Neural progenitor cell (in vitro differentiated cells): ENCODE measurements around the gene NARF. TPM values are rescaled to one million over a fixed set of nuclear protein-coding genes. Genes with fewer than 3 reads are reported as not detected.

Experiments
- DNase-seq: peaks from one replicate; pipeline ENCODE4 v3.0.0-alpha.2; 2016; ENCODE audit warnings: low spot score
- H2AFZ ChIP-seq: fragments of 200-600 bp; sonication (generic); replicated peaks from 2 replicates; pipeline ENCODE4 v1.6.1; 2016; ENCODE audit warnings: antibody characterized with exemption
- H3F3A ChIP-seq: fragments of 200-600 bp; sonication (generic); 2 replicates; pipeline ENCODE4 v1.6.1; 2016; ENCODE audit warnings: antibody characterized with exemption, low read depth
- H3K27ac ChIP-seq: fragments of 200-600 bp; sonication (generic); 2 replicates; pipeline ENCODE4 v1.5.1; 2016; ENCODE audit warnings: mild to moderate bottlenecking
- H3K27me3 ChIP-seq: fragments of 200-600 bp; sonication (generic); 2 replicates; pipeline ENCODE4 v1.6.1; 2016; ENCODE audit warnings: mild to moderate bottlenecking, moderate library complexity
- H3K36me3 ChIP-seq: fragments of 200-600 bp; sonication (generic); 2 replicates; pipeline ENCODE4 v1.5.1; 2016
- H3K4me1 ChIP-seq: fragments of 200-600 bp; sonication (generic); 2 replicates; pipeline ENCODE4 v1.6.1; 2016; ENCODE audit warnings: mixed run types
- H3K4me2 ChIP-seq: fragments of 200-600 bp; sonication (generic); 2 replicates; pipeline ENCODE4 v1.6.1; 2016
- H3K4me3 ChIP-seq: fragments of 200-600 bp; sonication (generic); 2 replicates; pipeline ENCODE4 v1.5.1; 2016
- H3K79me2 ChIP-seq: fragments of 200-600 bp; sonication (generic); 2 replicates; pipeline ENCODE4 v1.6.1; 2016; ENCODE audit warnings: low read depth
- H3K9ac ChIP-seq: fragments of 200-600 bp; sonication (generic); 2 replicates; pipeline ENCODE4 v1.6.1; 2016
- H3K9me3 ChIP-seq: fragments of 200-600 bp; sonication (generic); 2 replicates; pipeline ENCODE4 v1.5.1; 2016; ENCODE audit warnings: low read depth
- H4K20me1 ChIP-seq: fragments of 200-600 bp; sonication (generic); 2 replicates; pipeline ENCODE4 v1.6.1; 2016; ENCODE audit warnings: low read depth
- H3K27ac Mint-ChIP-seq: 3 replicates; pipeline ENCODE4 v1.8.0; 2021; ENCODE audit warnings: mixed read lengths
- H3K27me3 Mint-ChIP-seq: 2 replicates; pipeline ENCODE4 v1.8.0; 2022; ENCODE audit warnings: low read depth, mild to moderate bottlenecking, inconsistent platforms, moderate library complexity, mixed read lengths; ENCODE audit not compliant: insufficient read depth
- H3K36me3 Mint-ChIP-seq: 3 replicates; pipeline ENCODE4 v1.8.0; 2021; ENCODE audit warnings: mixed read lengths
- H3K4me1 Mint-ChIP-seq: 3 replicates; pipeline ENCODE4 v1.8.0; 2021; ENCODE audit warnings: mixed read lengths
- H3K4me3 Mint-ChIP-seq: 3 replicates; pipeline ENCODE4 v1.8.0; 2021; ENCODE audit warnings: mild to moderate bottlenecking, moderate library complexity, mixed read lengths
- H3K9me3 Mint-ChIP-seq: 3 replicates; pipeline ENCODE4 v1.8.0; 2020; ENCODE audit warnings: mixed read lengths
- CTCF ChIP-seq: fragments of 200-600 bp; sonication (generic); IDR thresholded peaks from 2 replicates; pipeline ENCODE4 v1.5.1; 2017; ENCODE audit warnings: antibody characterized with exemption, mild to moderate bottlenecking
- EZH2 ChIP-seq: fragments of 200-600 bp; sonication (generic); IDR thresholded peaks from 2 replicates; pipeline ENCODE4 v1.6.1; 2017; ENCODE audit warnings: antibody characterized with exemption, mild to moderate bottlenecking, moderate library complexity
- EZH2phosphoT487 ChIP-seq: fragments of 200-600 bp; sonication (generic); IDR thresholded peaks from 2 replicates; pipeline ENCODE4 v1.6.1; 2017; ENCODE audit warnings: antibody characterized with exemption
- total RNA-seq: library from RNA; depleted of rRNA; stranded (reverse); fragments of >200 nt; gene quantifications from 2 replicates; pipeline ENCODE4 v1.2.3, GENCODE V29; 2015; ENCODE audit warnings: low replicate concordance

Gene NARF
- total RNA-seq, 1 donor from 2014 or later = 166 TPM

GRCh38 chr17:82477934-82478333, 19.4 kb downstream of the NARF start:
- Histone ChIP-seq H3K4me1 (no peaks in the 10 kb centered on the region), H3K4me2 (no peak overlapping the region), H3K9me3 (no peaks in the 10 kb centered on the region), H4K20me1 (peaks cover 20% of the 10 kb centered on the region), H3K36me3 (peaks cover 10% of the 10 kb centered on the region), H3K79me2 (no peaks in the 10 kb centered on the region), H3K27me3 (no peaks in the 10 kb centered on the region), H3F3A (no peaks in the 10 kb centered on the region), H2AFZ (no peak overlapping the region), H3K9ac (no peak overlapping the region), H3K27ac (no peak overlapping the region), H3K4me3 (no peak overlapping the region)
- DNase-seq = no peak
- H3K36me3 Mint-ChIP-seq = peaks cover 27% of the 10 kb centered on the region
- no peaks in the 10 kb centered on the region for H3K9me3 Mint-ChIP-seq
- no peak overlapping the region for H3K27ac Mint-ChIP-seq
- no peak for TF ChIP-seq EZH2phosphoT487
- peaks cover 2% of the 10 kb centered on the region for H3K27me3 Mint-ChIP-seq
- no peak overlapping the region for H3K4me3 Mint-ChIP-seq
- no peaks in the 10 kb centered on the region for H3K4me1 Mint-ChIP-seq

GRCh38 chr17:82479602-82480001, 21.1 kb downstream of the NARF start:
- Mint-ChIP-seq H3K27ac (no peak overlapping the region), H3K4me1 (no peaks in the 10 kb centered on the region), H3K9me3 (no peaks in the 10 kb centered on the region), H3K27me3 (peaks cover 2% of the 10 kb centered on the region), H3K4me3 (no peak overlapping the region), H3K36me3 (peaks cover 33% of the 10 kb centered on the region)
- no peaks in the 10 kb centered on the region for H3K79me2 ChIP-seq
- H3K27ac ChIP-seq = no peak overlapping the region
- DNase-seq = no peak
- H3K36me3 ChIP-seq = peaks cover 4% of the 10 kb centered on the region
- H4K20me1 ChIP-seq = peaks cover 13% of the 10 kb centered on the region
- no peak overlapping the region for H3K4me2 ChIP-seq
- TF ChIP-seq EZH2phosphoT487 (no peak), EZH2 (no peak), CTCF (no peak)
- H3K4me3 ChIP-seq = no peak overlapping the region
- H3K9me3 ChIP-seq = no peaks in the 10 kb centered on the region
- no peak overlapping the region for H3K9ac ChIP-seq
- no peaks in the 10 kb centered on the region for H3K27me3 ChIP-seq
- no peak overlapping the region for H2AFZ ChIP-seq
- no peaks in the 10 kb centered on the region for H3K4me1 ChIP-seq
- H3F3A ChIP-seq = no peaks in the 10 kb centered on the region

- no peak overlapping the region for H3K4me2 ChIP-seq
- peaks cover 10% of the 10 kb centered on the region for H4K20me1 ChIP-seq
- H2AFZ ChIP-seq = no peak overlapping the region
- Mint-ChIP-seq H3K27me3 (peaks cover 2% of the 10 kb centered on the region), H3K4me3 (no peak overlapping the region), H3K27ac (no peak overlapping the region), H3K36me3 (peaks cover 35% of the 10 kb centered on the region), H3K4me1 (no peaks in the 10 kb centered on the region), H3K9me3 (no peaks in the 10 kb centered on the region)
- H3K4me1 ChIP-seq = no peaks in the 10 kb centered on the region
- H3K36me3 ChIP-seq = peaks cover 3% of the 10 kb centered on the region
- H3K9me3 ChIP-seq = no peaks in the 10 kb centered on the region
- H3K79me2 ChIP-seq = no peaks in the 10 kb centered on the region
- H3K27me3 ChIP-seq = no peaks in the 10 kb centered on the region
- no peak overlapping the region for H3K4me3 ChIP-seq
- H3K9ac ChIP-seq = no peak overlapping the region
- no peak for TF ChIP-seq CTCF
- no peak for TF ChIP-seq EZH2
- no peak overlapping the region for H3K27ac ChIP-seq
- DNase-seq = no peak
- H3F3A ChIP-seq = no peaks in the 10 kb centered on the region
Observed at GRCh38 chr17:82480318-82480717, 21.8 kb downstream of the NARF start.

- peaks cover 3% of the 10 kb centered on the region for H3K36me3 ChIP-seq
- no peaks in the 10 kb centered on the region for H3F3A ChIP-seq
- TF ChIP-seq EZH2 (no peak), CTCF (no peak), EZH2phosphoT487 (no peak)
- H3K4me3 Mint-ChIP-seq = no peak overlapping the region
- H3K27me3 ChIP-seq = no peaks in the 10 kb centered on the region
- no peaks in the 10 kb centered on the region for H3K27me3 Mint-ChIP-seq
- H3K9me3 ChIP-seq = no peaks in the 10 kb centered on the region
- H3K27ac ChIP-seq = no peak overlapping the region
- H4K20me1 ChIP-seq = peaks cover 3% of the 10 kb centered on the region
- H3K4me1 Mint-ChIP-seq = no peaks in the 10 kb centered on the region
- H3K9me3 Mint-ChIP-seq = no peaks in the 10 kb centered on the region
- no peak overlapping the region for H2AFZ ChIP-seq
- H3K36me3 Mint-ChIP-seq = peaks cover 41% of the 10 kb centered on the region
- no peaks in the 10 kb centered on the region for H3K4me1 ChIP-seq
- no peak overlapping the region for H3K27ac Mint-ChIP-seq
- no peak overlapping the region for H3K4me3 ChIP-seq
- H3K4me2 ChIP-seq = no peak overlapping the region
- H3K9ac ChIP-seq = no peak overlapping the region
- H3K79me2 ChIP-seq = no peaks in the 10 kb centered on the region
- DNase-seq = no peak
Observed at GRCh38 chr17:82483204-82483660, 24.7 kb downstream of the NARF start.
